K562 (cell line): ENCODE measurements around the gene HMCN2. TPM values are rescaled to one million over a fixed set of nuclear protein-coding genes. Genes with fewer than 3 reads are reported as not detected.

Source experiments
- CREB3L1 ChIP-seq: fragments of 450-650 bp; IDR thresholded peaks from 2 replicates; pipeline ENCODE4 v1.6.1; 2014; ENCODE audit warnings: low read depth, mild to moderate bottlenecking, moderate library complexity, borderline replicate concordance
- EP300 ChIP-seq: IDR thresholded peaks from 2 replicates; pipeline ENCODE4 v1.6.1; 2012; ENCODE audit warnings: low read length, improper control_type of control experiment
- GATA2 ChIP-seq: sonication (generic); formaldehyde crosslinking; IDR thresholded peaks from 2 replicates; pipeline ENCODE4 v1.4.0; 2020; ENCODE audit warnings: mild to moderate bottlenecking, missing genetic modification reagents
- HDAC2 ChIP-seq: fragments of 450-650 bp; IDR thresholded peaks from 2 replicates; pipeline ENCODE4 v1.6.1; 2016; ENCODE audit warnings: mild to moderate bottlenecking
- KAT2B ChIP-seq: IDR thresholded peaks from one replicate; pipeline ENCODE4 v1.6.1; 2012; ENCODE audit warnings: low read depth, mild to moderate bottlenecking, control low read depth, inconsistent platforms, low read length, moderate library complexity
- KAT8 ChIP-seq: fragments of 450-650 bp; IDR thresholded peaks from 2 replicates; pipeline ENCODE4 v1.6.1; 2016; ENCODE audit warnings: low read depth, mild to moderate bottlenecking
- REST ChIP-seq, 2 experiments: fragments of 450-650 bp; formaldehyde crosslinking in 1 of 2; IDR thresholded peaks; 2 replicates each; pipeline versions ENCODE4 v1.4.0 to v1.6.1; 2014 to 2020; ENCODE audit warnings: mild to moderate bottlenecking in 2 of 2, borderline replicate concordance in 1 of 2, low read depth in 1 of 2
- SMAD3 ChIP-seq: fragments of 450-650 bp; formaldehyde crosslinking; conservative IDR thresholded peaks from 2 replicates; pipeline ENCODE4 v1.4.0; 2020; ENCODE audit warnings: mild to moderate bottlenecking
- SMC3 ChIP-seq: conservative IDR thresholded peaks from 2 replicates; pipeline ENCODE4 v1.6.1; 2011; ENCODE audit warnings: low read depth, low read length, improper control_type of control experiment; ENCODE audit not compliant: insufficient read depth
- SP1 ChIP-seq: sonication (generic); formaldehyde crosslinking; IDR thresholded peaks from 2 replicates; pipeline ENCODE4 v1.8.1; 2022; ENCODE audit warnings: mild to moderate bottlenecking, missing genetic modification reagents
- THRB ChIP-seq: fragments of 450-650 bp; formaldehyde crosslinking; conservative IDR thresholded peaks from 2 replicates; pipeline ENCODE4 v1.4.0; 2022; ENCODE audit warnings: mild to moderate bottlenecking, missing genetic modification characterization
- ZBTB7A ChIP-seq: IDR thresholded peaks from 2 replicates; pipeline ENCODE4 v1.6.1; 2011; ENCODE audit warnings: low read depth, mild to moderate bottlenecking, low read length, moderate library complexity, borderline replicate concordance; ENCODE audit not compliant: control insufficient read depth
- ZNF431 ChIP-seq: sonication (generic); formaldehyde crosslinking; IDR thresholded peaks from 2 replicates; pipeline ENCODE4 v1.8.0; 2022; ENCODE audit warnings: mild to moderate bottlenecking, missing genetic modification reagents
- ZSCAN32 ChIP-seq: fragments of 450-650 bp; formaldehyde crosslinking; IDR thresholded peaks from 2 replicates; pipeline ENCODE4 v1.4.0; 2020; ENCODE audit warnings: mild to moderate bottlenecking, moderate library complexity
- polyA plus RNA-seq, 8 experiments: library from polyadenylated mRNA; depleted of rRNA in 4 of 8; stranded (reverse) in 5 of 8; unstranded in 3 of 8; fragments of >200 nt; fragmentation: Nextera tagmentation in 2 of 8; fragmentation: Illumina TruSeq in 1 of 8; extraction: Ambion mirVana in 2 of 8; extraction: Trizol in 1 of 8; gene quantifications; 2 replicates each; pipeline versions ENCODE4 v1.2.1 to v1.2.3, GENCODE V29; 2011 to 2014; ENCODE audit warnings: inconsistent platforms in 1 of 8, missing spikeins in 1 of 8
- total RNA-seq, 7 experiments: library from RNA; depleted of rRNA in 6 of 7; stranded (reverse); fragments of >200 nt in 6 of 7; fragmentation: Illumina TruSeq in 2 of 7; extraction: Trizol in 2 of 7; gene quantifications; 2 replicates each; pipeline versions ENCODE4 v1.2.1 to v1.2.3, GENCODE V29; 2011 to 2021; ENCODE audit warnings: low replicate concordance in 1 of 7

The HMCN2 gene
- total and polyA plus RNA-seq, 9 of the 15 experiments (the other 6 are each of a cell fraction or from before 2014, with no cell fraction given) = 0.01 TPM; not detected in 8

GRCh38 chr9:130243015-130243881, 22.3 kb upstream of the HMCN2 start (continued):
- no peak for TF ChIP-seq THRB (CRISPR knock-in tag)
- TF ChIP-seq ZNF431 (CRISPR knock-in tag) = 0 out of 2 replicates have a peak, but pooled peaks have one; percentile 43
- TF ChIP-seq ZBTB7A = no peak
- TF ChIP-seq ZSCAN32 (CRISPR knock-in tag) = no peak
- TF ChIP-seq KAT2B = no peak
- no peak for TF ChIP-seq SMAD3 (CRISPR knock-in tag)
- TF ChIP-seq SMC3 = 0 out of 2 replicates have a peak, but pooled peaks have one; percentile 20
- no peak for TF ChIP-seq KAT8
- no peak for TF ChIP-seq CREB3L1
- TF ChIP-seq EP300 = peak; percentile 27; the same call in 1 of the 2 replicates
- TF ChIP-seq REST (IDR thresholded peaks at IDR 0.05; ENCODE audit: borderline replicate concordance) = 0 out of 2 replicates have a peak, but pooled peaks have one; percentile 12
- TF ChIP-seq REST (CRISPR knock-in tag; IDR thresholded peaks at IDR 0.05; ENCODE audit: low read depth) = no peak
- peak; percentile 59; the same call in 1 of the 2 replicates for TF ChIP-seq GATA2
- TF ChIP-seq HDAC2 = 0 out of 2 replicates have a peak, but pooled peaks have one; percentile 30
- TF ChIP-seq SP1 (CRISPR knock-in tag) = peak; percentile 63; the same call in 1 of the 2 replicates
